Renal cortex interstitium (tissue), 11 donors: ENCODE results near the gene TNNT3. TPM values are rescaled to one million over a fixed set of nuclear protein-coding genes. Genes with fewer than 3 reads are reported as not detected.

Experiments
- DNase-seq, 11 donors: peaks; one replicate each; pipeline ENCODE4 v3.0.0-alpha.2; 2013; ENCODE audit warnings: low read depth in 9 of 11, low spot score in 4 of 11; ENCODE audit errors: extremely low read depth in 1 of 11
- polyA plus RNA-seq, 3 donors: library from polyadenylated mRNA; unstranded; fragments of 120-200 nt; gene quantifications; one replicate each; pipeline ENCODE4 v1.2.1, GENCODE V29; 2013; ENCODE audit not compliant: insufficient read length in 3 of 3

Gene TNNT3
- polyA plus RNA-seq, 3 donors = 7.3 to 10.5 (median 9.7) TPM

- no peak for DNase-seq
These were observed 27.4 kb upstream of the TNNT3 start for GRCh38 chr11:1892116-1892515.

GRCh38 chr11:1892558-1892957, 26.9 kb upstream of the TNNT3 start:
- no peak for DNase-seq

- no peak for DNase-seq
These were observed 25.7 kb upstream of the TNNT3 start for GRCh38 chr11:1893581-1894359.

GRCh38 chr11:1894759-1895158, 24.7 kb upstream of the TNNT3 start:
- DNase-seq = no peak

GRCh38 chr11:1896468-1896867, 23.0 kb upstream of the TNNT3 start:
- no peak for DNase-seq

- no peak for DNase-seq
These were observed 22.6 kb upstream of the TNNT3 start for GRCh38 chr11:1896923-1897322.

- DNase-seq = no peak
These were observed 20.4 kb upstream of the TNNT3 start for GRCh38 chr11:1899090-1899489.

- no peak for DNase-seq
These were observed 19.8 kb upstream of the TNNT3 start for GRCh38 chr11:1899686-1900085.

- no peak for DNase-seq
These were observed 13.3 kb upstream of the TNNT3 start for GRCh38 chr11:1906181-1906580.

GRCh38 chr11:1906611-1907423, 12.7 kb upstream of the TNNT3 start:
- DNase-seq = no peak

GRCh38 chr11:1908618-1909017, 10.9 kb upstream of the TNNT3 start:
- DNase-seq = peak in 3 of 11 donors; percentile 66 to 77 (median 68)

GRCh38 chr11:1909524-1909923, 10.0 kb upstream of the TNNT3 start:
- no peak for DNase-seq

GRCh38 chr11:1912289-1912878, 7.1 kb upstream of the TNNT3 start:
- DNase-seq = no peak

GRCh38 chr11:1913271-1914060, 6.0 kb upstream of the TNNT3 start:
- no peak for DNase-seq

GRCh38 chr11:1915795-1916131, 3.7 kb upstream of the TNNT3 start:
- DNase-seq = no peak

GRCh38 chr11:1916132-1916985, 3.1 kb upstream of the TNNT3 start:
- DNase-seq = no peak

- no peak for DNase-seq
These were observed 2.4 kb upstream of the TNNT3 start for GRCh38 chr11:1916986-1917522.
